K562 (cell line): ENCODE measurements around the gene NDUFS3. TPM values are rescaled to one million over a fixed set of nuclear protein-coding genes. Genes with fewer than 3 reads are reported as not detected.

ENCODE experiments used
- ASH1L ChIP-seq: fragments of 450-650 bp; IDR thresholded peaks from 2 replicates; pipeline ENCODE4 v1.6.1; 2018; ENCODE audit warnings: borderline replicate concordance, mild to moderate bottlenecking, low read depth; ENCODE audit not compliant: partially characterized antibody
- ATF7 ChIP-seq: fragments of 450-650 bp; IDR thresholded peaks from 2 replicates; pipeline ENCODE4 v1.7.1; 2014; ENCODE audit warnings: mild to moderate bottlenecking, moderate library complexity
- CC2D1A ChIP-seq: fragments of 450-650 bp; IDR thresholded peaks from 2 replicates; pipeline ENCODE4 v1.6.1; 2017; ENCODE audit warnings: mild to moderate bottlenecking
- CCNT2 ChIP-seq: IDR thresholded peaks from 2 replicates; pipeline ENCODE4 v1.6.1; 2011; ENCODE audit warnings: borderline replicate concordance, low read depth, mild to moderate bottlenecking, moderate library complexity, mixed read lengths, low read length; ENCODE audit not compliant: insufficient read length; ENCODE audit errors: extremely low read depth
- CREB1 ChIP-seq, 2 experiments: sonication (generic) in 1 of 2; formaldehyde crosslinking in 1 of 2; IDR thresholded peaks; 2 replicates each; pipeline versions ENCODE4 v1.6.1 to v1.8.0; 2012 to 2022; ENCODE audit warnings: inconsistent platforms in 1 of 2, mild to moderate bottlenecking in 1 of 2, missing genetic modification reagents in 1 of 2, moderate library complexity in 1 of 2
- DDX20 ChIP-seq: fragments of 450-650 bp; IDR thresholded peaks from 2 replicates; pipeline ENCODE4 v1.6.1; 2016; ENCODE audit warnings: missing genetic modification characterization, low read depth, mild to moderate bottlenecking, missing compliant biosample characterization, moderate library complexity
- ELF1 ChIP-seq: fragments of 200-800 bp; sonication (Bioruptor generic); IDR thresholded peaks from 2 replicates; pipeline ENCODE4 v1.6.1; 2016; ENCODE audit warnings: missing genetic modification characterization, missing compliant biosample characterization
- HDAC6 ChIP-seq: IDR thresholded peaks from 2 replicates; pipeline ENCODE4 v1.6.1; 2012; ENCODE audit warnings: low read depth, mild to moderate bottlenecking, control low read depth, inconsistent platforms, low read length, moderate library complexity
- KAT7 ChIP-seq: sonication (generic); formaldehyde crosslinking; IDR thresholded peaks from 2 replicates; pipeline ENCODE4 v1.8.0; 2022; ENCODE audit warnings: missing genetic modification reagents, mild to moderate bottlenecking, borderline replicate concordance
- KDM1A ChIP-seq, 2 experiments: fragments of 450-650 bp; IDR thresholded peaks; 2 replicates each; pipeline ENCODE4 v1.6.1; 2016; ENCODE audit warnings: mild to moderate bottlenecking in 2 of 2
- KDM4B ChIP-seq, 2 experiments: fragments of 450-650 bp in 1 of 2; sonication (generic) in 1 of 2; IDR thresholded peaks; 2 replicates each; pipeline ENCODE4 v1.6.1; 2016 to 2017; ENCODE audit warnings: borderline replicate concordance in 2 of 2, antibody characterized with exemption in 1 of 2, low read depth in 1 of 2, mild to moderate bottlenecking in 1 of 2
- NFATC3 ChIP-seq: fragments of 450-650 bp; IDR thresholded peaks from 2 replicates; pipeline ENCODE4 v1.6.1; 2017; ENCODE audit warnings: mild to moderate bottlenecking
- NFXL1 ChIP-seq: fragments of 450-650 bp; formaldehyde crosslinking; IDR thresholded peaks from 2 replicates; pipeline ENCODE4 v1.4.0; 2021; ENCODE audit warnings: mild to moderate bottlenecking
- PTRF ChIP-seq: fragments of 450-650 bp; IDR thresholded peaks from 2 replicates; pipeline ENCODE4 v1.6.1; 2016; ENCODE audit warnings: mild to moderate bottlenecking, missing genetic modification characterization, missing compliant biosample characterization
- RBM25 ChIP-seq: fragments of 200-400 bp; formaldehyde crosslinking; IDR thresholded peaks from 2 replicates; pipeline ENCODE4 v1.6.1; 2018; ENCODE audit warnings: low read length, low read depth, moderate library complexity; ENCODE audit not compliant: severe bottlenecking
- TEAD4 ChIP-seq, 2 experiments: sonication (generic) in 1 of 2; formaldehyde crosslinking in 1 of 2; IDR thresholded peaks; 2 replicates each; pipeline versions ENCODE4 v1.6.1 to v1.8.0; 2012 to 2022; ENCODE audit warnings: borderline replicate concordance in 1 of 2, inconsistent platforms in 1 of 2, low read length in 1 of 2, mild to moderate bottlenecking in 1 of 2, missing genetic modification reagents in 1 of 2
- polyA plus RNA-seq, 8 experiments: library from polyadenylated mRNA; depleted of rRNA in 4 of 8; stranded (reverse) in 5 of 8; unstranded in 3 of 8; fragments of >200 nt; fragmentation: Nextera tagmentation in 2 of 8; fragmentation: Illumina TruSeq in 1 of 8; extraction: Ambion mirVana in 2 of 8; extraction: Trizol in 1 of 8; gene quantifications; 2 replicates each; pipeline versions ENCODE4 v1.2.1 to v1.2.3, GENCODE V29; 2011 to 2014; ENCODE audit warnings: inconsistent platforms in 1 of 8, missing spikeins in 1 of 8
- total RNA-seq, 7 experiments: library from RNA; depleted of rRNA in 6 of 7; stranded (reverse); fragments of >200 nt in 6 of 7; fragmentation: Illumina TruSeq in 2 of 7; extraction: Trizol in 2 of 7; gene quantifications; 2 replicates each; pipeline versions ENCODE4 v1.2.1 to v1.2.3, GENCODE V29; 2011 to 2021; ENCODE audit warnings: low replicate concordance in 1 of 7
- TF ChIP-seq, protein P1 (sequence below): sonication (generic); formaldehyde crosslinking; IDR thresholded peaks from 2 replicates; pipeline ENCODE4 v1.5.0; 2020; ENCODE audit warnings: missing genetic modification reagents
- TF ChIP-seq, protein P2 (sequence below): sonication (generic); formaldehyde crosslinking; IDR thresholded peaks from 2 replicates; pipeline ENCODE4 v1.8.1; 2023; ENCODE audit warnings: mild to moderate bottlenecking, missing genetic modification reagents, moderate library complexity
- TF ChIP-seq, protein P3 (sequence below): IDR thresholded peaks from 2 replicates; pipeline ENCODE4 v1.6.1; 2012; ENCODE audit warnings: low read depth, low read length, improper control_type of control experiment, borderline replicate concordance
- TF ChIP-seq, protein P4 (sequence below), 2 experiments: fragments of 450-650 bp; conservative IDR thresholded peaks; 2 replicates each; pipeline ENCODE4 v1.6.1; 2017; ENCODE audit warnings: mild to moderate bottlenecking in 2 of 2, moderate library complexity in 2 of 2

Gene NDUFS3
- total and polyA plus RNA-seq, 9 of the 15 experiments (the other 6 are each of a cell fraction or from before 2014, with no cell fraction given): 38.7 to 341 (median 194) TPM

DNA sequence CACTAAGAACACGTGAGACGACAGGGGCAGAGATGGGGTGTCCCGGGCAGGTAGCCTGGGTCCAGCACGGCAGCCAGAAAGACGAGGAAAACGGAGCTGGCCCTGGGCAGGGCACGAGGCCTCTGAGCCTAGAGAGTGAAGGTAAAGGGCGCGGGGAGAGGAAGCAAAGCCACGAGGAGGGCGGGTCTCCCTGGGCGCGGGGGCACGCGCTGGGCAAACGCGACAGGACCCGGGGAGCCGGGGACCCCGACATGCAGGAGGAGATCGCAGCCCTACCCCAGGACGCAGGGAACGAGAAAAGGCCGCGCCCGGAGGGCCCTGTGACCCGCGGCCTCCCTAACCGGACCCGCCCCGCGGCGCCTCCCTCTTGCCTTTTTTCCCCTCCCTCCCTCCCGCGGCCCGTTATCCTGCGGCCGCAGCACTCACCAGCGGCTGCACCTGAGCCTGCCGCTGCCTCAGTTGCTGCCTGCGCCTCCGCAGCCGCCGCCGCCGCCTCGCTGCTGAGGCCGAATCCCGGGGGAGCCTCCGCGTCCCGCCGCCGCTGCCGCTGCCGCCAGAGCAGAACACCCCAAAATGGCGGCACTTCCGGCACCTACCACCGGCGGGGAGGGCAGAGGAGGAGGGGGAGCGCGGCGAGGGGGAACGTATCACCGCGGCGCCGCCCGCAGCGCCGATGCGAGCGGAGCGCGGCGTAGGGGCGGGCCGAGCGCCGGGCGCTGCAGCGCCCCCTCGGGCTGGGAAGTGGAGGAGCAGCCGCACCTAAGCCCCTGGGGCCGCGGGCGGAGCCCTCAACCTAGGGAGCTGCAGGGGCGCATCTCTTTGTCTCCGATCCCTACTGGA is 26.1 kb upstream of the NDUFS3 start, which contains the start of gene CELF1 (continued):
- TF ChIP-seq, protein P1, sequence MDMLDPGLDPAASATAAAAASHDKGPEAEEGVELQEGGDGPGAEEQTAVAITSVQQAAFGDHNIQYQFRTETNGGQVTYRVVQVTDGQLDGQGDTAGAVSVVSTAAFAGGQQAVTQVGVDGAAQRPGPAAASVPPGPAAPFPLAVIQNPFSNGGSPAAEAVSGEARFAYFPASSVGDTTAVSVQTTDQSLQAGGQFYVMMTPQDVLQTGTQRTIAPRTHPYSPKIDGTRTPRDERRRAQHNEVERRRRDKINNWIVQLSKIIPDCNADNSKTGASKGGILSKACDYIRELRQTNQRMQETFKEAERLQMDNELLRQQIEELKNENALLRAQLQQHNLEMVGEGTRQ: peak; percentile 4; the same call in 1 of the 2 replicates
- TF ChIP-seq, protein P2, sequence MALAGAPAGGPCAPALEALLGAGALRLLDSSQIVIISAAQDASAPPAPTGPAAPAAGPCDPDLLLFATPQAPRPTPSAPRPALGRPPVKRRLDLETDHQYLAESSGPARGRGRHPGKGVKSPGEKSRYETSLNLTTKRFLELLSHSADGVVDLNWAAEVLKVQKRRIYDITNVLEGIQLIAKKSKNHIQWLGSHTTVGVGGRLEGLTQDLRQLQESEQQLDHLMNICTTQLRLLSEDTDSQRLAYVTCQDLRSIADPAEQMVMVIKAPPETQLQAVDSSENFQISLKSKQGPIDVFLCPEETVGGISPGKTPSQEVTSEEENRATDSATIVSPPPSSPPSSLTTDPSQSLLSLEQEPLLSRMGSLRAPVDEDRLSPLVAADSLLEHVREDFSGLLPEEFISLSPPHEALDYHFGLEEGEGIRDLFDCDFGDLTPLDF (CRISPR knock-in tag): no peak
- peak; percentile 91 for TF ChIP-seq CREB1 (IDR thresholded peaks at IDR 0.05)
- TF ChIP-seq CREB1 (CRISPR knock-in tag; IDR thresholded peaks at IDR 0.05): peak; percentile 69
- peak; percentile 48; the same call in 1 of the 2 replicates for TF ChIP-seq TEAD4 (IDR thresholded peaks at IDR 0.05; ENCODE audit: low read length)
- no peak for TF ChIP-seq TEAD4 (CRISPR knock-in tag; IDR thresholded peaks at IDR 0.05; ENCODE audit: borderline replicate concordance)
- peak; percentile 83 for TF ChIP-seq ELF1
- TF ChIP-seq, protein P3, sequence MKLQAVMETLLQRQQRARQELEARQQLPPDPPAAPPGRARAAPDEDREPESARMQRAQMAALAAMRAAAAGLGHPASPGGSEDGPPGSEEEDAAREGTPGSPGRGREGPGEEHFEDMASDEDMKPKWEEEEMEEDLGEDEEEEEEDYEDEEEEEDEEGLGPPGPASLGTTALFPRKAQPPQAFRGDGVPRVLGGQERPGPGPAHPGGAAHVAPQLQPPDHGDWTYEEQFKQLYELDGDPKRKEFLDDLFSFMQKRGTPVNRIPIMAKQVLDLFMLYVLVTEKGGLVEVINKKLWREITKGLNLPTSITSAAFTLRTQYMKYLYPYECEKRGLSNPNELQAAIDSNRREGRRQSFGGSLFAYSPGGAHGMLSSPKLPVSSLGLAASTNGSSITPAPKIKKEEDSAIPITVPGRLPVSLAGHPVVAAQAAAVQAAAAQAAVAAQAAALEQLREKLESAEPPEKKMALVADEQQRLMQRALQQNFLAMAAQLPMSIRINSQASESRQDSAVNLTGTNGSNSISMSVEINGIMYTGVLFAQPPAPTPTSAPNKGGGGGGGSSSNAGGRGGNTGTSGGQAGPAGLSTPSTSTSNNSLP: no peak
- TF ChIP-seq CCNT2: peak; percentile 96
- TF ChIP-seq ASH1L: no peak
- TF ChIP-seq NFXL1: no peak
- peak in 1 of 2 experiments; percentile 98; a peak in 2 of 4 replicates for TF ChIP-seq KDM4B (IDR thresholded peaks at IDR 0.05; ENCODE audit: borderline replicate concordance in 2 of 2, low read depth in 1 of 2)
- no peak for TF ChIP-seq HDAC6
- peak; percentile 84 for TF ChIP-seq ATF7
- TF ChIP-seq NFATC3: no peak
- TF ChIP-seq, protein P4, sequence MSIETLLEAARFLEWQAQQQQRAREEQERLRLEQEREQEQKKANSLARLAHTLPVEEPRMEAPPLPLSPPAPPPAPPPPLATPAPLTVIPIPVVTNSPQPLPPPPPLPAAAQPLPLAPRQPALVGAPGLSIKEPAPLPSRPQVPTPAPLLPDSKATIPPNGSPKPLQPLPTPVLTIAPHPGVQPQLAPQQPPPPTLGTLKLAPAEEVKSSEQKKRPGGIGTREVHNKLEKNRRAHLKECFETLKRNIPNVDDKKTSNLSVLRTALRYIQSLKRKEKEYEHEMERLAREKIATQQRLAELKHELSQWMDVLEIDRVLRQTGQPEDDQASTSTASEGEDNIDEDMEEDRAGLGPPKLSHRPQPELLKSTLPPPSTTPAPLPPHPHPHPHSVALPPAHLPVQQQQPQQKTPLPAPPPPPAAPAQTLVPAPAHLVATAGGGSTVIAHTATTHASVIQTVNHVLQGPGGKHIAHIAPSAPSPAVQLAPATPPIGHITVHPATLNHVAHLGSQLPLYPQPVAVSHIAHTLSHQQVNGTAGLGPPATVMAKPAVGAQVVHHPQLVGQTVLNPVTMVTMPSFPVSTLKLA (conservative IDR thresholded peaks at IDR 0.05): peak; percentile 78 to 82
- no peak for TF ChIP-seq DDX20 (tag)
- TF ChIP-seq RBM25: peak; percentile 27
- no peak for TF ChIP-seq PTRF (tag)
- no peak for TF ChIP-seq KDM1A (IDR thresholded peaks at IDR 0.05)
- TF ChIP-seq KAT7: no peak
- no peak for TF ChIP-seq CC2D1A
